IgD-negative memory B cell (primary cell): Measurements from ENCODE around the gene NDUFV1. TPM values are rescaled to one million over a fixed set of nuclear protein-coding genes. Genes with fewer than 3 reads are reported as not detected.
"Not testable (repeated sequence)": the region's sequence is repeated elsewhere in the genome, so short reads cannot be mapped to it uniquely, and the experiment has no call there.

Experiments used
- H3K27ac Mint-ChIP-seq, 3 donors: one replicate each; pipeline ENCODE4 v1.8.0; 2020 to 2022; ENCODE audit warnings: mild to moderate bottlenecking in 3 of 3, mixed read lengths in 3 of 3, moderate library complexity in 1 of 3
- H3K27me3 Mint-ChIP-seq: one replicate; pipeline ENCODE4 v1.8.0; 2021; ENCODE audit warnings: mixed read lengths
- H3K36me3 Mint-ChIP-seq: one replicate; pipeline ENCODE4 v1.8.0; 2020; ENCODE audit warnings: mild to moderate bottlenecking, mixed read lengths
- H3K4me1 Mint-ChIP-seq, 3 donors: one replicate each; pipeline ENCODE4 v1.8.0; 2020 to 2022; ENCODE audit warnings: mixed read lengths in 3 of 3, mild to moderate bottlenecking in 1 of 3
- H3K4me3 Mint-ChIP-seq, 4 donors: one replicate each; pipeline ENCODE4 v1.8.0; 2020 to 2022; ENCODE audit warnings: mild to moderate bottlenecking in 4 of 4, mixed read lengths in 4 of 4, moderate library complexity in 3 of 4
- H3K9me3 Mint-ChIP-seq, 3 donors: one replicate each; pipeline ENCODE4 v1.8.0; 2020 to 2021; ENCODE audit warnings: mixed read lengths in 3 of 3, mild to moderate bottlenecking in 1 of 3
- polyA plus RNA-seq: library from polyadenylated mRNA; unstranded; fragments of 300-500 nt; fragmentation: Illumina TruSeq; gene quantifications from one replicate; pipeline ENCODE4 v1.2.3, GENCODE V29; 2021

NDUFV1 gene
- polyA plus RNA-seq, 1 donor from 2014 or later: 121 TPM

DNA sequence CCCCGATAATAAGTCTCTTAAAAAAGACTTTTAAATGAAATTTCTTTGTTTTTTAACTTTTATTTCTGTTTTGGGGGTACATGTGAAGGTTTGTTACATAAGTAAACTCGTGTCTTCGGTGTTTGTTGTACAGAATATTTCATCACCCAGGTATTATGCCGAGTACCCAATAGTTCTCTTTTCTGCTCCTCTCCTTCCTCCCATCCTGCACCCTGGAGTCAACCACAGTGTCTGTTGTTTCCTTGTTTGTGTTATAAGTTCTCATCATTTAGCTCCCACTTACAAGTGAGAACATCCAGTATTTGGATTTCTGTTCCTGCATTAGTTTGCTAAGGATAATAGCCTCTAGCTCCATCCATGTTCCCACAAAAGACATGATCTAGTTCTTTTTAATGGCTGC, 24.7 kb upstream of the NDUFV1 start:
- Mint-ChIP-seq H3K27ac (peak overlapping the region in 2 of 3 donors; percentile 19 to 68), H3K36me3 (no peaks in the 10 kb centered on the region), H3K27me3 (peaks cover 13% of the 10 kb centered on the region), H3K4me1 (peaks cover 41 to 44% (median 43%) of the 10 kb centered on the region in 3 donors), H3K4me3 (peak overlapping the region in 2 of 4 donors; percentile 63 to 83), H3K9me3 (no peaks in the 10 kb centered on the region)

DNA sequence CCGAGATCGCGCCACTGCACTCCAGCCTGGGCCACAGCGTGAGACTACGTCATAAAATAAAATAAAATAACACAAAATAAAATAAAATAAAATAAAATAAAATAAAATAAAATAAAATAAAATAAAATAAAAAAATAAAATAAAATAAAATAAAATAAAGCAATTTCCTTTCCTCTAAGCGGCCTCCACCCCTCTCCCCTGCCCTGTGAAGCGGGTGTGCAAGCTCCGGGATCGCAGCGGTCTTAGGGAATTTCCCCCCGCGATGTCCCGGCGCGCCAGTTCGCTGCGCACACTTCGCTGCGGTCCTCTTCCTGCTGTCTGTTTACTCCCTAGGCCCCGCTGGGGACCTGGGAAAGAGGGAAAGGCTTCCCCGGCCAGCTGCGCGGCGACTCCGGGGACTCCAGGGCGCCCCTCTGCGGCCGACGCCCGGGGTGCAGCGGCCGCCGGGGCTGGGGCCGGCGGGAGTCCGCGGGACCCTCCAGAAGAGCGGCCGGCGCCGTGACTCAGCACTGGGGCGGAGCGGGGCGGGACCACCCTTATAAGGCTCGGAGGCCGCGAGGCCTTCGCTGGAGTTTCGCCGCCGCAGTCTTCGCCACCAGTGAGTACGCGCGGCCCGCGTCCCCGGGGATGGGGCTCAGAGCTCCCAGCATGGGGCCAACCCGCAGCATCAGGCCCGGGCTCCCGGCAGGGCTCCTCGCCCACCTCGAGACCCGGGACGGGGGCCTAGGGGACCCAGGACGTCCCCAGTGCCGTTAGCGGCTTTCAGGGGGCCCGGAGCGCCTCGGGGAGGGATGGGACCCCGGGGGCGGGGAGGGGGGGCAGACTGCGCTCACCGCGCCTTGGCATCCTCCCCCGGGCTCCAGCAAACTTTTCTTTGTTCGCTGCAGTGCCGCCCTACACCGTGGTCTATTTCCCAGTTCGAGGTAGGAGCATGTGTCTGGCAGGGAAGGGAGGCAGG, 23.2 kb upstream of the NDUFV1 start, which contains the start of gene GSTP1:
Gene GSTP1, plus strand, starts transcription at position 566 of the 958 bp plus-strand sequence. Its CDS starts 32 bp downstream, at position 598.
- Mint-ChIP-seq H3K4me1 (peaks cover 52 to 56% (median 55%) of the 10 kb centered on the region in 3 donors), H3K9me3 (peaks cover 0 to 2% (median 0%) of the 10 kb centered on the region in 3 donors), H3K4me3 (peak within 1 kb of the TSS; percentile 65 to 89 (median 86)), H3K27me3 (peaks cover 5% of the 10 kb centered on the region), H3K27ac (peak within 1 kb of the TSS; percentile 68 to 97 (median 87)), H3K36me3 (no peaks in the 10 kb centered on the region)

GRCh38 chr11:67584205-67584880, 22.4 kb upstream of the NDUFV1 start:
- Mint-ChIP-seq H3K36me3 (no peaks in the 10 kb centered on the region), H3K27ac (peak overlapping the region; percentile 4 to 97 (median 87)), H3K27me3 (peaks cover 5% of the 10 kb centered on the region), H3K4me3 (peak overlapping the region; percentile 65 to 89 (median 77)), H3K9me3 (peaks cover 0 to 2% (median 0%) of the 10 kb centered on the region in 3 donors), H3K4me1 (peaks cover 51 to 53% (median 53%) of the 10 kb centered on the region in 3 donors)

DNA sequence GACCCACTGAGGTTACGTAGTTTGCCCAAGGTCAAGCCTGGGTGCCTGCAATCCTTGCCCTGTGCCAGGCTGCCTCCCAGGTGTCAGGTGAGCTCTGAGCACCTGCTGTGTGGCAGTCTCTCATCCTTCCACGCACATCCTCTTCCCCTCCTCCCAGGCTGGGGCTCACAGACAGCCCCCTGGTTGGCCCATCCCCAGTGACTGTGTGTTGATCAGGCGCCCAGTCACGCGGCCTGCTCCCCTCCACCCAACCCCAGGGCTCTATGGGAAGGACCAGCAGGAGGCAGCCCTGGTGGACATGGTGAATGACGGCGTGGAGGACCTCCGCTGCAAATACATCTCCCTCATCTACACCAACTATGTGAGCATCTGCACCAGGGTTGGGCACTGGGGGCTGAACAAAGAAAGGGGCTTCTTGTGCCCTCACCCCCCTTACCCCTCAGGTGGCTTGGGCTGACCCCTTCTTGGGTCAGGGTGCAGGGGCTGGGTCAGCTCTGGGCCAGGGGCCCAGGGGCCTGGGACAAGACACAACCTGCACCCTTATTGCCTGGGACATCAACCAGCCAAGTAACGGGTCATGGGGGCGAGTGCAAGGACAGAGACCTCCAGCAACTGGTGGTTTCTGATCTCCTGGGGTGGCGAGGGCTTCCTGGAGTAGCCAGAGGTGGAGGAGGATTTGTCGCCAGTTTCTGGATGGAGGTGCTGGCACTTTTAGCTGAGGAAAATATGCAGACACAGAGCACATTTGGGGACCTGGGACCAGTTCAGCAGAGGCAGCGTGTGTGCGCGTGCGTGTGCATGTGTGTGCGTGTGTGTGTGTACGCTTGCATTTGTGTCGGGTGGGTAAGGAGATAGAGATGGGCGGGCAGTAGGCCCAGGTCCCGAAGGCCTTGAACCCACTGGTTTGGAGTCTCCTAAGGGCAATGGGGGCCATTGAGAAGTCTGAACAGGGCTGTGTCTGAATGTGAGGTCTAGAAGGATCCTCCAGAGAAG, 21.6 kb upstream of the NDUFV1 start:
- no peaks in the 10 kb centered on the region for H3K27me3 Mint-ChIP-seq
- H3K4me1 Mint-ChIP-seq: peaks cover 44 to 54% (median 49%) of the 10 kb centered on the region in 3 donors
- no peaks in the 10 kb centered on the region for H3K36me3 Mint-ChIP-seq
- H3K9me3 Mint-ChIP-seq: peaks cover 0 to 2% (median 0%) of the 10 kb centered on the region in 3 donors
- H3K4me3 Mint-ChIP-seq: peak overlapping the region; percentile 65 to 89 (median 77)
- H3K27ac Mint-ChIP-seq: peak overlapping the region; percentile 83 to 97 (median 87)

DNA sequence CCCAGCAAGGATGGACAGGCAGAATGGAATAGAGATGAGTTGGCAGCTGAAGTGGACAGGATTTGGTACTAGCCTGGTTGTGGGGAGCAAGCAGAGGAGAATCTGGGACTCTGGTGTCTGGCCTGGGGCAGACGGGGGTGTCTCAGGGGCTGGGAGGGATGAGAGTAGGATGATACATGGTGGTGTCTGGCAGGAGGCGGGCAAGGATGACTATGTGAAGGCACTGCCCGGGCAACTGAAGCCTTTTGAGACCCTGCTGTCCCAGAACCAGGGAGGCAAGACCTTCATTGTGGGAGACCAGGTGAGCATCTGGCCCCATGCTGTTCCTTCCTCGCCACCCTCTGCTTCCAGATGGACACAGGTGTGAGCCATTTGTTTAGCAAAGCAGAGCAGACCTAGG, 20.8 kb upstream of the NDUFV1 start:
- peaks cover 50 to 56% (median 53%) of the 10 kb centered on the region in 3 donors for H3K4me1 Mint-ChIP-seq

DNA sequence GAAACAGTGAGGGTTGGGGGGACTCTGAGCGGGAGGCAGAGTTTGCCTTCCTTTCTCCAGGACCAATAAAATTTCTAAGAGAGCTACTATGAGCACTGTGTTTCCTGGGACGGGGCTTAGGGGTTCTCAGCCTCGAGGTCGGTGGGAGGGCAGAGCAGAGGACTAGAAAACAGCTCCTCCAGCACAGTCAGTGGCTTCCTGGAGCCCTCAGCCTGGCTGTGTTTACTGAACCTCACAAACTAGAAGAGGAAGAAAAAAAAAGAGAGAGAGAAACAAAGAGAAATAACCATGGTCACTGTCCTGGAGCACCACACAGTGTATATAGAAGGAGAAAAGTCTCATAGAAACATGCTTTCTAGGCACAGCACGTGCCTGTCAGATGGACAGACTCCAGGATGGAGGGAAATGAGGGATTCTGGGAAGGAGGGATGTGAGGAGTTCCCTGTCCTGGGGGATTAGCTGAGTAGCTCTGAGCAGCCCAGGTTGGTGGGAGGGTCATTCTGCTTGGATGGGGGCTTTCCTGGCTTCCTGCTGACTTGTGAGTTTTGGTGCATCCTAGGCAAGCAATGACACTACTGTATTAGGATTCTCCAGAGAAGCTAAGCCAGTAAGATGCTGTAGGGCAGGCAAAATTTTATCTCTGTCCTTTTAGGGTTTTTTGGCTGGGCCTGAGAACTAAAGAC, 20.0 kb upstream of the NDUFV1 start:
- peak overlapping the region; percentile 44 to 72 (median 54) for H3K4me3 Mint-ChIP-seq
- peak overlapping the region; percentile 83 to 97 (median 87) for H3K27ac Mint-ChIP-seq
- H3K36me3 Mint-ChIP-seq: no peaks in the 10 kb centered on the region
- no peaks in the 10 kb centered on the region for H3K27me3 Mint-ChIP-seq
- H3K4me1 Mint-ChIP-seq: peaks cover 50 to 56% (median 53%) of the 10 kb centered on the region in 3 donors
- peaks cover 0 to 2% (median 0%) of the 10 kb centered on the region in 3 donors for H3K9me3 Mint-ChIP-seq

More for the DNA sequence above, 20.8 kb upstream of the NDUFV1 start:
- Mint-ChIP-seq H3K4me3 (peak overlapping the region; percentile 34 to 78 (median 57)), H3K9me3 (peaks cover 0 to 2% (median 0%) of the 10 kb centered on the region in 3 donors), H3K36me3 (no peaks in the 10 kb centered on the region), H3K27me3 (no peaks in the 10 kb centered on the region), H3K27ac (peak overlapping the region; percentile 83 to 97 (median 87))

- Mint-ChIP-seq H3K4me3 (peak overlapping the region; percentile 42 to 75 (median 54)), H3K36me3 (no peaks in the 10 kb centered on the region), H3K27me3 (no peaks in the 10 kb centered on the region), H3K4me1 (peaks cover 41 to 48% (median 48%) of the 10 kb centered on the region in 3 donors), H3K9me3 (peaks cover 0 to 2% (median 0%) of the 10 kb centered on the region in 3 donors), H3K27ac (peak overlapping the region; percentile 83 to 97 (median 87))
These were observed 18.6 kb upstream of the NDUFV1 start for GRCh38 chr11:67588136-67588503.

- not testable (repeated sequence) for H3K27me3 Mint-ChIP-seq, H3K36me3 Mint-ChIP-seq, H3K9me3 Mint-ChIP-seq
- Mint-ChIP-seq H3K4me1 (peaks cover 41 to 47% (median 46%) of the 10 kb centered on the region in 3 donors), H3K27ac (peak overlapping the region; percentile 13 to 42 (median 36)), H3K4me3 (peak overlapping the region in 1 of 4 donors; percentile 66)
These were observed 17.8 kb upstream of the NDUFV1 start for GRCh38 chr11:67588899-67589415.

DNA sequence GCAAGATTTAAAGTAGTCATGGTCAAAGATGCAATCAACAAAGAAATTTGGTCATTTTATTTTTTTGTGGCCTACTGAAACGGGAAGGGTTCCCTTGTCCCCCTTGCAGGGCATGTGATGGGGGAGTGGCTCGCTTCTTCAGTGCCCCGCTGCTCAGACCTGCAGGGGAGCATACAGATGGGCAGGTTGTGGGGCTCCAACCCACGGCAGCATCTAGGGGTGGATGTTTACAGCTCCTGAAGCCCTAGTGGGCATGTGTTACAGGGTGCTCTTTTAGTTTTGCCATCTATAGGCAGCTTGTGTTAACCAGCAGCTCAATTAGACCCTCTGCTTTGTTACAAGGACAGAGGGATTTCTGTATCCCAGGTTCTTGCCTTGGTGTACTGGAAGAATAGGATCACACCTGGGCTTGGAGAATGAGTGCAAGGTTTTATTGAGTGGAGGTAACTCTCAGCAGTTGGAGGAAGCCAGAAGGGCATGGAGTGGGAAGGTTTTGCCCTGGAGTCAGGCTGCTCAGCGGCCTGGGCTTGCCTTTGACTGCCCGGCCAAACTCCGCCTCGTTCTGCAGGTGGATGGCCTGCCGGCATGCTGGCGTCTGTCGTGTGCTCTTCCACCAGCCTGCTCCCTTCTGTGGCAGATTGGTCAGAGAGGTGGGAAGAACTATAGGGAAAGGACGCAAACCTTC, 13.7 kb upstream of the NDUFV1 start:
- peaks cover 1% of the 10 kb centered on the region for H3K36me3 Mint-ChIP-seq
- peak overlapping the region in 2 of 4 donors; percentile 25 to 39 for H3K4me3 Mint-ChIP-seq
- no peaks in the 10 kb centered on the region for H3K9me3 Mint-ChIP-seq
- peaks cover 8 to 15% (median 15%) of the 10 kb centered on the region in 3 donors for H3K4me1 Mint-ChIP-seq
- no peak overlapping the region for H3K27ac Mint-ChIP-seq
- no peaks in the 10 kb centered on the region for H3K27me3 Mint-ChIP-seq

GRCh38 chr11:67593565-67593905, 13.2 kb upstream of the NDUFV1 start:
- peak overlapping the region in 1 of 4 donors; percentile 25 for H3K4me3 Mint-ChIP-seq
- H3K9me3 Mint-ChIP-seq: no peaks in the 10 kb centered on the region
- no peak overlapping the region for H3K27ac Mint-ChIP-seq
- peaks cover 1% of the 10 kb centered on the region for H3K36me3 Mint-ChIP-seq
- peaks cover 6 to 12% (median 10%) of the 10 kb centered on the region in 3 donors for H3K4me1 Mint-ChIP-seq
- no peaks in the 10 kb centered on the region for H3K27me3 Mint-ChIP-seq

DNA sequence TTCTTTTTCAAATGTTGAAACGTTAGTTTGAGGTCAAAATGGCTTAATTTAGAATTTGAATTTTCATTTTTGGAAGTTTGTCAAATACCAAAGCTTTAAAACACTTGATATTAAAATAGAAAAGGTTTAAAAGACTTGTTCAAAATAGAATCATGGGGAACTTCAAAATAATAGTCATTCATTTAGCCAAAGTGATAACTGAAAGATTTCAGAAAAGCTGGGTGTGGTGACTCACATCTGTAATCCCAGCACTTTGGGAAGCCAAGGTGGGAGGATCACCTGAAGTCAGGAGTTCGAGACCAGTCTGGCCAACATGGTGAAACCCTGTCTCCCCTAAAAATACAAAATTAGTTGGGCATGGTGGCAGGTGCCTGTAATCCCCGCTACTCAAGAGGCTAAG, 12.3 kb upstream of the NDUFV1 start:
- Mint-ChIP-seq H3K36me3 (peaks cover 1% of the 10 kb centered on the region), H3K4me1 (peaks cover 6 to 8% (median 6%) of the 10 kb centered on the region in 3 donors), H3K27me3 (no peaks in the 10 kb centered on the region), H3K4me3 (no peak overlapping the region), H3K9me3 (no peaks in the 10 kb centered on the region), H3K27ac (no peak overlapping the region)

DNA sequence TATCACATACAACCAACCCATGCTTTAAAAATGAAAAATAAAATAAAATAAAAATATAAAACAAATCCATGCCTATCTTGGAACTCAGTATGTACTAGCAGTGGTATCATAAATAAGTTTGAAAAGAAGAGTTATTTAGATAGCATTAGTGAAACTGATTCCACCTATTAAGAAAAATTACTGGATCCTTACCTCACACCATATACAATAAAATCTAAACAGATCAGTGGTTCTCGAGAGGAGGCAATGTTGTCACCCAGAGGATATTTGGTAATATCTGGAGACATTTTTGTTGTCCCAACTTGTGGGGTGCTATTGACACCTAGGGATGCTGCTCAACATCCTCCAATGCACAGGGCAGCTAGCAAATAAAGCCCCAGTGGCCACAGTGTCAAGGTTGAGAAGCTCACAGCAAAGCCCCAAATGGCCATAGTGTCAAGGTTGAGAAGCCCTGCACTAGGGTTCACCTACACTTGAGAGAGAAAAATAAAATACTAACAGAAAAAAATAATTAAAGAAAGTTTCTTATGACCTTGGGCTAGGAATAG, 9.9 kb upstream of the NDUFV1 start:
- Mint-ChIP-seq H3K4me3 (no peak overlapping the region), H3K27ac (no peak overlapping the region), H3K36me3 (peaks cover 1% of the 10 kb centered on the region), H3K4me1 (peaks cover 15 to 19% (median 18%) of the 10 kb centered on the region in 3 donors), H3K9me3 (no peaks in the 10 kb centered on the region), H3K27me3 (peaks cover 5% of the 10 kb centered on the region)

DNA sequence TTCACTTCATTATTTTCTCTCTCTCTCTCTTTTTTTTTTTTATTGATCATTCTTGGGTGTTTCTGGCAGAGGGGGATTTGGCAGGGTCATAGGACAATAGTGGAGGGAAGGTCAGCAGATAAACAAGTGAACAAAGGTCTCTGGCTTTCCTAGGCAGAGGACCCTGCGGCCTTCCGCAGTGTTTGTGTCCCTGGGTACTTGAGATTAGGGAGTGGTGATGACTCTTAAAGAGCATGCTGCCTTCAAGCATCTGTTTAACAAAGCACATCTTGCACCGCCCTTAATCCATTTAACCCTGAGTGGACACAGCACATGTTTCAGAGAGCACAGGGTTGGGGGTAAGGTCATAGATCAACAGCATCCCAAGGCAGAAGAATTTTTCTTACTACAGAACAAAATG, 9.3 kb upstream of the NDUFV1 start:
- not testable (repeated sequence) for H3K4me3 Mint-ChIP-seq, H3K36me3 Mint-ChIP-seq, H3K9me3 Mint-ChIP-seq, H3K27ac Mint-ChIP-seq, H3K27me3 Mint-ChIP-seq
- peaks cover 15 to 20% (median 18%) of the 10 kb centered on the region in 3 donors for H3K4me1 Mint-ChIP-seq
